WTC11 (cell line): ENCODE data around the gene NPEPL1. TPM values are rescaled to one million over a fixed set of nuclear protein-coding genes. Genes with fewer than 3 reads are reported as not detected.

ENCODE experiments used
- ATAC-seq: fragments of 200-7000 bp; cut with Tn5 transposase; 2 replicates; pipeline ENCODE4 v1.10.0; 2021; ENCODE audit warnings: mild to moderate bottlenecking, moderate library complexity
- CTCF ChIA-PET: fragments of 300-600 bp; sonication (Branson Sonifier 250); formaldehyde crosslinking; loops from one replicate; lab custom pipeline; 2021; ENCODE audit warnings: antibody characterized with exemption; lab: Charles Lee
- POLR2A ChIA-PET: fragments of 350-600 bp; sonication (Branson Sonifier 250); formaldehyde crosslinking; loops from one replicate; lab custom pipeline; 2021; ENCODE audit warnings: antibody characterized with exemption; lab: Charles Lee
- DNase-seq: peaks from one replicate; pipeline ENCODE4 v3.0.0; 2021; ENCODE audit warnings: low spot score
- H3K27ac Mint-ChIP-seq: 2 replicates; pipeline ENCODE4 v1.8.0; 2021; ENCODE audit warnings: mixed read lengths
- H3K27me3 Mint-ChIP-seq: 2 replicates; pipeline ENCODE4 v1.8.0; 2021; ENCODE audit warnings: low read depth, mild to moderate bottlenecking, moderate library complexity, mixed read lengths
- H3K36me3 Mint-ChIP-seq: 2 replicates; pipeline ENCODE4 v1.8.0; 2021; ENCODE audit warnings: mixed read lengths
- H3K4me1 Mint-ChIP-seq: 2 replicates; pipeline ENCODE4 v1.8.0; 2022; ENCODE audit warnings: mixed read lengths
- H3K4me3 Mint-ChIP-seq: 2 replicates; pipeline ENCODE4 v1.8.0; 2021; ENCODE audit warnings: mild to moderate bottlenecking, moderate library complexity, mixed read lengths
- H3K9me3 Mint-ChIP-seq: 2 replicates; pipeline ENCODE4 v1.8.0; 2021; ENCODE audit warnings: mixed read lengths
- ATF2 ChIP-seq: sonication (generic); formaldehyde crosslinking; IDR thresholded peaks from 2 replicates; pipeline ENCODE4 v1.8.1; 2022; ENCODE audit warnings: low read depth, missing genetic modification reagents, borderline replicate concordance
- CBFB ChIP-seq: sonication (generic); formaldehyde crosslinking; IDR thresholded peaks from 2 replicates; pipeline ENCODE4 v1.8.1; 2022; ENCODE audit warnings: mild to moderate bottlenecking, low read depth, missing genetic modification reagents
- ELF4 ChIP-seq: sonication (generic); formaldehyde crosslinking; IDR thresholded peaks from 2 replicates; pipeline ENCODE4 v1.8.1; 2022; ENCODE audit warnings: low read depth, mild to moderate bottlenecking, moderate library complexity, missing genetic modification reagents
- IRF1 ChIP-seq: sonication (generic); formaldehyde crosslinking; IDR thresholded peaks from 2 replicates; pipeline ENCODE4 v1.8.0; 2023; ENCODE audit warnings: missing genetic modification reagents
- MAX ChIP-seq: sonication (generic); formaldehyde crosslinking; IDR thresholded peaks from 2 replicates; pipeline ENCODE4 v1.8.0; 2022; ENCODE audit warnings: mild to moderate bottlenecking, missing genetic modification reagents
- RELA ChIP-seq: sonication (generic); formaldehyde crosslinking; IDR thresholded peaks from 2 replicates; pipeline ENCODE4 v1.8.1; 2022; ENCODE audit warnings: missing genetic modification reagents, mild to moderate bottlenecking, borderline replicate concordance
- STAT6 ChIP-seq: sonication (generic); formaldehyde crosslinking; conservative IDR thresholded peaks from 2 replicates; pipeline ENCODE4 v1.8.1; 2023; ENCODE audit warnings: mild to moderate bottlenecking, low read depth, missing genetic modification reagents, moderate library complexity
- total RNA-seq: library from RNA; stranded (reverse); gene quantifications from 3 replicates; pipeline ENCODE4 v1.2.3, GENCODE V29; 2021

Gene NPEPL1
- total RNA-seq, 1 experiment from 2014 or later = 39.9 TPM

DNA sequence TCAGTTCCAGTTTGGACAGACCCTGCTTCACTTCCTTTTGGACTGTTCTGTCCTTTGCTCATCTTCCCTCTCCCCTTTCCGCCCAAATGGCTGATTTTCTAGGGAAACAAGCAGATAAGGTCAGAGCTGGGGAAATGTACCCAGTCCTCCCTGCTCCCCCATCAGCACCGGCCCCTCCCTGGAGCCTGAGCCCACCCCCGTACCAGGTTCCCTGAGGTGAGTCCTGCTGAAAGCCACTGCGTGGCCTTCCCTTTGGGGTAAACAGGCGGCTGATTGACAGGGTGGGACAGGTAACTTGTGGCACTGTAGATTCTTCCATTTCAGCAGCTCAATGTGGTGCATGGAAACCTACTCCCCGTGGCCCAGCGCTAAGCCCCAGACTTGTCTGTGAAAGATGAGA lies 70.5 kb downstream of the NPEPL1 start:
- CTCF ChIA-PET = interaction anchor here (1.7 kb wide), 1 partner anchor 9 kb away, joined by 8 read pairs; no protein-coding TSS in a partner anchor
- no peak for TF ChIP-seq ELF4 (CRISPR knock-in tag)
- TF ChIP-seq STAT6 (CRISPR knock-in tag) = no peak
- no peak for TF ChIP-seq IRF1
- TF ChIP-seq CBFB (CRISPR knock-in tag) = no peak
- TF ChIP-seq RELA (CRISPR knock-in tag) = no peak
- no peak for TF ChIP-seq ATF2
- no peak for TF ChIP-seq MAX (CRISPR knock-in tag)
- Mint-ChIP-seq H3K4me3 (no peak overlapping the region), H3K27me3 (peaks cover 11% of the 10 kb centered on the region), H3K36me3 (no peaks in the 10 kb centered on the region), H3K27ac (no peak overlapping the region), H3K4me1 (no peaks in the 10 kb centered on the region), H3K9me3 (peaks cover 29% of the 10 kb centered on the region)
- POLR2A ChIA-PET = no interaction called here
- no peak for ATAC-seq
- no peak for DNase-seq

Other genes with a start within 250 kb of the NPEPL1 start
- gene APCDD1L, start 177.4 kb upstream of the NPEPL1 start, total RNA-seq = 2.4 to 3.2 TPM (median 2.5 TPM) in 3 replicates
- 89.1 to 116 TPM (median 113 TPM) in 3 replicates for gene STX16, start 41.5 kb upstream of the NPEPL1 start, total RNA-seq
- gene GNAS-AS1, start 158.1 kb downstream of the NPEPL1 start, total RNA-seq = 12.2 to 13.4 TPM (median 12.8 TPM) in 3 replicates
- 868 to 954 TPM (median 912 TPM) in 3 replicates for gene GNAS, start 159.9 kb downstream of the NPEPL1 start, total RNA-seq